ENCODE results near the gene WDR1. TPM values are rescaled to one million over a fixed set of nuclear protein-coding genes. Genes with fewer than 3 reads are reported as not detected.

WDR1 gene
- total RNA-seq, 1 donor from 2014 or later, result 245 TPM

- DNase-seq (ENCODE audit: low spot score), result no peak
- intact Hi-C loops (cut with DNase I), result no loop called here
These were observed 12.2 kb downstream of the WDR1 start for GRCh38 chr4:10104211-10104990.

DNA sequence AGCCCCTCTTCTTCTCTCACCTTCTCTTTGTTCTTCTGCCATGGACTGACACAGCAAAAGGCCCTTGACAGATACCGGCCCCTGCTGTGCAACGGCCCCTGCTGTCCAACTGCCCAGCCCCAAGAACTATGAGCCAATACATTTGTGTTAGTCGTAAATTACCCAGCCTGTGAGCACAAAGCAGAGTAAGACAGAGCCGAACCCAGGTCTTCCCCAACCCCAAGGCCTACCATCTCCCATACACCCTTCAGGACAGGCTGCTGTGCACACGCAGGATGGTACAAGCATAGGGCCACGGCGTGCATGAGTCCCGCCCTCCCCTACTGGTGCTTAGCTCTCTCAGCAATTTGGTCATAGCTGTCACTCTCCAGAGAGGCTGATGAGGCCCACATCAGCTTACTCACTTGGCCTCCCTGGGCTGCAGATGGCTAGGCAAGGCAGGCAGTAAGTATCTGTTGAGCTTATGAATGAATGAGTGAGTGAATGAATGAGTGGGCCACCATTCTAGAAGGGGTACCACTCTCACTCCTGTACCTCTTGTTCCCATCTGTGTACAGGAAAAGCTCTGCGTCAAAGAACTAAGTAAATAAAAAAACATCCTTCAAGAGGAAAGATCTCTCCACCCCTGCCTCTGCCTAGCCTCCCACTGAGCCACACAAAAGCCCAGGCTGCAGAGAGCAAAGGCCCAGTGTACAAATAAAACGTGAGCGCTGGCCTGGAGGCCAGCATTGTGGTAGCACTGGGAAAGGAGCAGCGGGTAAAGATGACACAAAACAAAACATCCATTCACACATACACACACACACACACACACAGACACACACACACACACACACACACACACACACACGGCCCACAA lies 13.9 kb downstream of the WDR1 start:
- no peak for DNase-seq (ENCODE audit: low spot score)
- intact Hi-C loops (cut with DNase I), result no loop called here

GRCh38 chr4:10101671-10102473 lies 14.7 kb downstream of the WDR1 start:
- no peak for DNase-seq (ENCODE audit: low spot score)
- intact Hi-C loops (cut with DNase I), result no loop called here

DNA sequence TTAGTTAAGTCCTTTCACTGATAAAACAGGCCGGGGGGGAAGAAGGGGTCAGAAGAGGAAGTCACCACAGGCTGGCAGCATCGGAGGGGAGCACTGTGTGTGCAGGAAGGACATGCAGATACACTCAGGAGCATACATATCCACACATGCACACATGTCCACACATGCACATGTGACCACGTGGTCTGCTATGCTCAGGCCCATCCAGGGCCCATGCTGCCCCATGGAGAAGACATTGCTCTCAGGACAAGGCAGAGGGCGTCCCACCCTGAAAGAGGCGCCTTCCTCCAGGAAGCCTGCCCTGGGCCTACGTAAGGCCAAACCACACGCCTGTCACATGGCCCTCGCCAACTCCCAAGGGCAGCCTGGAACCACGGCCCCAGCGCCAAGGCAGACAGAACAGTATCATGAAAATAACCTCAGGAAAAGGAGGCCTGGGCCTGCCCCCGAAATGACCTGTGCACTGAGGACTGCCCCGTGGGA lies 15.8 kb downstream of the WDR1 start:
- intact Hi-C loops (cut with DNase I), result no loop called here
- DNase-seq (ENCODE audit: low spot score), result no peak

DNA sequence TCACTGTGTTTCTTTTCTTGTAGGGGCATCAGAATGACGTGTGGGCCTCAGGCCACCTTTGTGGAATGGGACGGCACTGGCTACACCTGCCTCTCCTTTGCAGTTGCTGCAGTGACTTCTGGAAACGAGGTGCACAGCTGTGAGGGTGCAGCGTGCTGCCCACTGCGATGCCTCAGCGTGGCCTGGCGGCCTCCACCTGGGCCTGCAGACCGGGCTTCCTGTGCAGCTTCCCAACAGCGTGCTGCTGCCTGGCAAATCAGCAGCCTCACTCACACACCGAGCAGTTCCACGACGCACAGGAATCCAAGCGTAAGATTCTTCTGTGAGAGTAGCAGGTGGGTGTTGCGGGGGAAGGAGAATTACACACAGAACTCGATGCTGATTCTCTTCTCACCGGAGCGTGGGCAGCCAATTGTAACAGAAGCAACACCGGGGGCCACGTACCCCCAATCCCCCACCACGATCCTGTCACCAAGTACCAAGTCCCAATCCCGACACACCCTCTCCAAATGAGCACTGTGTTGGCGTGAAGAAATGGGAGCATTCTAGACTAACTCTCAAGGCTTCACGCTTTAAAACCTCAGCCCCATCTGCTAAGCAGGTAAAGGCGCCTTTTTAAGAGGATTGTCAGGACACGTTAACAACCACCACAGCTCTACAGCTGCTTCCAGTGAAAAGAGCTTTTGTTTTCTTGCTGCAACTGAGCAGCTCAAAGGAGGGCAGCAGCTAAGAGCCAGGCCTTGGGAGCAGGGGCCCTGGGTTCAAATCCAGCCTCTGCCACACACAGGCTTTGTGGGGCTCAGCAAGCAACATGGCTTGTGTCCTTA lies 16.9 kb downstream of the WDR1 start:
- intact Hi-C loops (cut with DNase I), result no loop called here
- DNase-seq (ENCODE audit: low spot score), result no peak

DNA sequence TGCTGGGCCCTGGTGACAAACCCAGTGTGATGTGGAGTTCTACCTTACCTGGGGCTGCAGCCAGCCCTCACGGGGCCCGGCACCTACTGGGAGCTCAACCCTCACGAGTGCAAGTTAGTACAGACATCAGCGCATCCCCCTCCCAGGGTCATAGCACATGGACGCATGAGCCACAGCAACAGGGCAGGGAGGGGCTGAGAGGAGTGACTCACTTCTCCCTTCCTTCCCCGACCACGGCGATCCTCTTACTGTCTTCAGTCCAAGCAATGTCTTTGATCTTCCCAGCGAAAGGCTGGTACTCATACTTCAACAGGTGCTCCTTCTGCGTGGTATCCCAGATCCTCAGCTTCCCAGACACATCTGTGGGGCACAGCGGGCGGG lies 17.8 kb downstream of the WDR1 start:
- intact Hi-C loops (cut with DNase I), result no loop called here
- DNase-seq (ENCODE audit: low spot score), result no peak

DNA sequence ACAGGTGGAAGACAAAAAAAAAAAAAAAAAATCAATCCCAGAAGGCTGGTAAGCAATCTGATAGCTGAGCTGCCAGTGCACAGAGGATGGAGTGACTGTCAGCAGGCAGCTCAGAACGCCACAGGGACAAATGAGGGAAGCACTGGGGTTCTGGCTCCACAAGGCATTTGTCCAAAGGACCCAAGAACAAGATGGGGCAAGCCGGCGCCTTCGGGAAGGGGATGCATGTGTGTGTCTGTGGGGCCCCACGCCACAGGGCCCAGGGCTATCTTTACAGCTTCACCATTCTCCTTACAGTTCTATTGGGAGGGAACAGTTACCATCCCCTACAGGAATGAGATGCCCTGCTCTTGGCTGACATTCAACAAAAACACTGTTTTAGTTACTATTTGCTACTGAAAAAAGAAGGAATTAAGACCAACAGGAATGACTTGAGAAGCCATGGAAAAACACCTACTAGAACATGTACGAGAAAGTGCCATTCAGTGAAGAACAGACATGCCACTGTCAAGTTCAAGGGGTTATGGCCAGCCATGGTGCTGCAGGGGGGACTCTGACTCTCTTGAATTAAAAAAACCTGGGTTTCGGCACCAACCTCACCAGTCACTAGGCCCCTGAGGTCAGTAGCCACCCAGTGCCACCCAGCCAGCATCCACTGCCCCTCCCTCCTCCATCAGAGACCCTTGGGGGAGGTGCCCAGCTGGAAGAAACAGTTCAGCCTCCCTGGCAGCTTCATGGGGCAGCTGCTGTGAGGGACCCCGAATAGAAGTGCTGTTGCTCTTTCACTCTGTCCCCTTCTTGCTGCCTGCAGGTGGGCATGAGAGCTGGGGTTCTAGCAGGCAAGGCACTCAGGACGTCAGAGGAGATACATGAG lies 18.5 kb downstream of the WDR1 start:
- intact Hi-C loops (cut with DNase I), result loop anchor here (2.0 kb wide), 1 partner anchor 19 kb away; the partner anchor contains the start of gene WDR1
- DNase-seq (ENCODE audit: low spot score), result no peak

- DNase-seq (ENCODE audit: low spot score), result no peak
- intact Hi-C loops (cut with DNase I), result loop anchor here (2.0 kb wide), 1 partner anchor 20 kb away; the partner anchor contains the start of gene WDR1
These were observed 19.6 kb downstream of the WDR1 start for GRCh38 chr4:10096978-10097335.

- peak; percentile 89 for DNase-seq (ENCODE audit: low spot score)
- intact Hi-C loops (cut with DNase I), result loop anchor here (2.0 kb wide), 1 partner anchor 20 kb away; the partner anchor contains the start of gene WDR1
These were observed 20.2 kb downstream of the WDR1 start for GRCh38 chr4:10096201-10096977.

GRCh38 chr4:10095296-10095991 lies 21.2 kb downstream of the WDR1 start:
- intact Hi-C loops (cut with DNase I), result no loop called here
- DNase-seq (ENCODE audit: low spot score), result no peak

DNA sequence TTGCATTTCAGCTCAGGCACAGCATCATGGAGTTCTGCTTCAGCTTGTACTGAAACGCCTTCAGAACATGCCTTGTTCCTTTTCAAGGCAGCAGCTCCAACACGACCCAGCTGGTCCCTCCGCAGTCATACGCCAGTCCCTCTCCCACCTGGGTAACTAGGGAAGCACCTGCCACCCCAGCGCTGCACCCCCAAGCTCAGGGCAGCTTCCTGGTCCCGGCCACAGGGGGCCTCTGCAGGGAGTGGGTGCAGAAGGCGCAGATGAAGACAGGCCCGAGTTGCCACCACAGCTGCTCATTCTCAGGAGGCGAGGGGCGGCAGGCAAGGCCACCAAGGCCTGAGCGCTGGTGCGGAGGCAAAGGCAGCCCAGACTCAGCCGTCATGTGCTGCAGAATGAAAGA lies 21.8 kb downstream of the WDR1 start:
- intact Hi-C loops (cut with DNase I), result no loop called here
- DNase-seq (ENCODE audit: low spot score), result no peak

DNA sequence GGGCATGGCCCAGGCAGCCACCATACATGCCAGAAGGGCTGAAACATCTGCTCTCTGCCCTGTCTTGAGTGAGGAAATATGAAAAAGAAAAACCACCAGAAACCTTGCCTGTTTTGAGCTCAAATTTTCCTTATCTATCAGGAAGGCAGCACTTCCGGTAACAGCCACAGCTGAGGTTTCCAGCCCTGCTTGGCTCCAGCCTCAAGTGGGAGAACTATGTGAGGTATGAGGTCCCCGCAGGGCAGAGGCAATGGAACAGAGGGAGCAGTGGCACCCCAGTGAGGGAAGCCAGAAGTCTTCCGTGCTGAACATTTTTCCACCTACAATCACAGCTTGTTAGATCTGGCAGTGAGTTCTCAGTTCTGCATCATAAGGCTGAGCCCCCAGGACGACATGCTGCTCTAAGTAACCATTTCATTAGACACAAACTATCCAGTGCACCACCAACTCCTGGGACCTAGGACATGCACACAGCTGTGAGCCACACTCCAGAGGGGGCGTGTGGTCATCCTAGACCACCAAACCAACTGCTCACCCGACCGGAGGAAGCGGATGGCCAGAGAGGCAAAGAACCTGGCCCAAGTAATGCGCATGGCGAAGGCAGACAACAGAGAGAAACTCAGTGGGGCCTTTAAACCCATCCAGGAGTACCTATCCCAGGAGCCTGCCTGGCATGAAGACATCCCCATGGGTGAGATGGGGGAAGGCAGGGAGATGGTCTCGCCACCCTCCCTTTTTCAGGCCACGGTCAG lies 22.6 kb downstream of the WDR1 start:
- no peak for DNase-seq (ENCODE audit: low spot score)

DNA sequence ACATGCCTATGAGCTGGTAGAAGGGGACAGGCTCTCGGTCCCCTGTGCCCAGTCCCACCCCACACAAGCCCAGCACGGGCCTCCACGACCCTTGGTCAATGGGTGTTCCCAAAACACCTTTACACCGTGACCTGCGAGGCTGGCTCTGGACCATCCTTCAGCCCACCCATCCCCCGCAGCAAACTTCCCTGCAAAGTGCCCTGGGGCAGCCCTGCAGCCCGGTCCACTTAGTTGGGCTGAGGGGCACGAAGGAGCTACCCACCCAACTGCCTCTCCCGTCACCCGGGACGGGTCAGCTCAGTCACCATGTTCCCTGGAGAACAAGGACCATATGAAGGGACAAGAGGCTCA lies 23.4 kb downstream of the WDR1 start:
- intact Hi-C loops (cut with DNase I), result no loop called here
- no peak for DNase-seq (ENCODE audit: low spot score)

More for the DNA sequence above, 22.6 kb downstream of the WDR1 start:
- intact Hi-C loops (cut with DNase I), result no loop called here

- DNase-seq (ENCODE audit: low spot score), result no peak
- intact Hi-C loops (cut with DNase I), result no loop called here
These were observed 23.9 kb downstream of the WDR1 start for GRCh38 chr4:10092481-10093270.

DNA sequence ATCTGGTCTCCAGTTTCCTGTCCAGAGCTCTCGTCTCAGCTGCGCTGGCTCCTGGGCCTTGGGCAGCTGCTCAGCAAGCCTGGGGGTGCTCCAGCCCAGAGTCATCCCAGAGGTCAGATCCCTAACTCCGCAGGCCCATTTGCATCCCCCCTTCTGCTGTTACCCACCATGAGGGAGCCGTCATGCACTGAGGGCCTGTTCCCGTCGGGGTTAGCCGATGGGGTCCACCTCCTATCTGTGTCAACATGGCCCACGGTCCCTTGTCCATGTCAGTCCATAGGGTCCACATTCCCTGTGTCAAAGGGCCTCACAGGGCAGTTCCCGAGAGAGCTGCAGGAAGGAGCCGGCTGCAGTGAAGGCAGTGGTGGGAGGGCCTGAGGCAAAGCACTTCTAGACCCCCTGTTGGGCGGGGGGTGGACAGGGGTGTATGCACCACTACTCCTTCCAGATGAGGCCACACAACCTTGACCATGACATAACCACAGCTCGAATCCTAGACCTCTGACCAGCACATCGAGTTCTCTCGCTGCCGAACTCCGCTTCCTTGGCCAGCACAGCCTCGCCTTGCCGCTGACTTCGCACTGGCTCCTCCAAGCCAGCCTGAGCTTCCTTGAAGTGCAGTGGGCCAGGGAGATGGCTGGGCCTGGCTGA lies 24.9 kb downstream of the WDR1 start:
- intact Hi-C loops (cut with DNase I), result no loop called here
- DNase-seq (ENCODE audit: low spot score), result no peak

All from cardiac septum (tissue), 1 donor.